GM10266 (cell line): ENCODE data around the gene MRPS35.
A peak's percentile ranks its signal among the peaks of the same experiment; 100 is the strongest.

Experiments
- DNase-seq: peaks from one replicate; pipeline ENCODE4 v3.0.0; 2012; ENCODE audit errors: extremely low spot score
- TF ChIP-seq, protein P1 (sequence below): IDR thresholded peaks from 2 replicates; pipeline ENCODE4 v1.5.1; 2012; ENCODE audit warnings: mild to moderate bottlenecking, low read depth; ENCODE audit not compliant: control insufficient read depth, insufficient read depth; ENCODE audit errors: missing control alignments

MRPS35 gene

DNA sequence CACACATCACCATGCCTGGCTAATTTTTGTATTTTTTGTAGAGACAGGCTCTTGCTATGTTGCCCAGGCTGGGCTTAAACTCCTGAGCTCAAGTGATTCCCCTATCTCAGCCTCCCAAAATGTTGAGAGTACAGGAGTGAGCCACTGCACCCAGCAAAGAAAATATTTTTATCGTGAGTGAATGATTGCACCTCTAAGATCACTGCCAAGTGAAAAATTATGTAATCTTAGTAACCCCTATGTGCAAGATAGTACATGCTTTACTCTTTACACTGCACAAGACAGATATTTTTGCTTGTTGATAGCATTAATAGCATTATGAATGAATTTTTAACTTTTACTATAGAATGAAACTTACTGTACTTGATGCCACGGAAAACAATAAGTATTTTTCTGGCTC, 3.4 kb upstream of the MRPS35 start:
- TF ChIP-seq, protein P1, sequence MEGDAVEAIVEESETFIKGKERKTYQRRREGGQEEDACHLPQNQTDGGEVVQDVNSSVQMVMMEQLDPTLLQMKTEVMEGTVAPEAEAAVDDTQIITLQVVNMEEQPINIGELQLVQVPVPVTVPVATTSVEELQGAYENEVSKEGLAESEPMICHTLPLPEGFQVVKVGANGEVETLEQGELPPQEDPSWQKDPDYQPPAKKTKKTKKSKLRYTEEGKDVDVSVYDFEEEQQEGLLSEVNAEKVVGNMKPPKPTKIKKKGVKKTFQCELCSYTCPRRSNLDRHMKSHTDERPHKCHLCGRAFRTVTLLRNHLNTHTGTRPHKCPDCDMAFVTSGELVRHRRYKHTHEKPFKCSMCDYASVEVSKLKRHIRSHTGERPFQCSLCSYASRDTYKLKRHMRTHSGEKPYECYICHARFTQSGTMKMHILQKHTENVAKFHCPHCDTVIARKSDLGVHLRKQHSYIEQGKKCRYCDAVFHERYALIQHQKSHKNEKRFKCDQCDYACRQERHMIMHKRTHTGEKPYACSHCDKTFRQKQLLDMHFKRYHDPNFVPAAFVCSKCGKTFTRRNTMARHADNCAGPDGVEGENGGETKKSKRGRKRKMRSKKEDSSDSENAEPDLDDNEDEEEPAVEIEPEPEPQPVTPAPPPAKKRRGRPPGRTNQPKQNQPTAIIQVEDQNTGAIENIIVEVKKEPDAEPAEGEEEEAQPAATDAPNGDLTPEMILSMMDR, result no peak
- DNase-seq, result no peak

DNA sequence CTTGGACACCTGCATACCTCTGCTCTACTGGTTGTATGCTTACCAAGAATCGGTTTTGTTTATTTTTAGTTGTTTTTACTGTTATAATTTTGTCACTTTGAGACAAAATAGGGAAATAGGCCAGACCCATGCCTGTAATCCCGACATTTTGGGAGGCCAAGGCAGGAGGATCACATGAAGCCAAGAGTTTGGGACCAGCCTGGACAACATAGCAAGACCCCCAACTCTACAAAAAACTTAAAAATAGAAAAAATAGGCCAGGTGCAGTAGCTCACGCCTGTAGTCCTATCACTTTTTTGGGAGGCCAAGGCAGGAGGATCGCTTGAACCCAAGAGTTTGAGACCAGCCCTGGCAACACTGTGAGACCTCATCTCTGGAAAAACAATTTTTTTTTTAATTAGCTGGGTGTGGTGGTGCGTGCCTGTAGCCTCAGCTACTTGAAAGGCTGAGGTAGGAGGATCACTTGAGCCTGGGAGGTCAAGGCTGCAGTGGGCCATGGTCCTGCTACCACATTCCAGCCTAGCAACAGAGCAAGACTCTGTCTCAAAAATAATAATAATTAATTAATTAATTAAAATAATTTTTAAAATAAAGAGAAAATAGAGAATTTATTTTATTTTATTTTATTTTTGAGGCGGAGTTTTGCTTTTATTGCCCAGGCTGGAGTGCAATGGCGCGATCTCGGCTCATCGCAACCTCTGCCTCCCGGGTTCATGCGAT, 1.3 kb upstream of the MRPS35 start:
- DNase-seq, result no peak
- TF ChIP-seq, protein P1, result no peak

GRCh38 chr12:27709932-27710591, 570 bp upstream of the MRPS35 start:
- no peak for DNase-seq
- TF ChIP-seq, protein P1, result no peak

DNA sequence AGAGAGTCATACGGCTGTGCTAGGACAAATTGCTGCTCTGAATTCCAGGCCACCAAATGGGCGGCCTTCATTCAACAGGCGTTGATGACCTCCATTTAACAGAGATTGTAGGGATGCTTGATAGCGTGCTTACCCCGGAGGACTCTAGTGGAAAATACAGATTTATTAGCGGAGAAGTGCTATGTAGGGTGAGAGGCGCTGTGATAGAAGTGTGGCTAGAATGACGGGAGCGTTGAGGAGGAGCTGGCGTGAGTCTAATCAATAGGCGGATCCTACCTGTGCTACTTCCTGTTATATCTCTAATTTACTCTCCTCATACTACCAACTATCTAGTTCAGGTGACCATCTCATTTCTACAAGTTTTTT, 668 bp downstream of the MRPS35 start:
- TF ChIP-seq, protein P1, result no peak
- DNase-seq, result peak; percentile 16

- TF ChIP-seq, protein P1, result no peak
- no peak for DNase-seq
Observed at GRCh38 chr12:27711967-27712366, 1.3 kb downstream of the MRPS35 start.

DNA sequence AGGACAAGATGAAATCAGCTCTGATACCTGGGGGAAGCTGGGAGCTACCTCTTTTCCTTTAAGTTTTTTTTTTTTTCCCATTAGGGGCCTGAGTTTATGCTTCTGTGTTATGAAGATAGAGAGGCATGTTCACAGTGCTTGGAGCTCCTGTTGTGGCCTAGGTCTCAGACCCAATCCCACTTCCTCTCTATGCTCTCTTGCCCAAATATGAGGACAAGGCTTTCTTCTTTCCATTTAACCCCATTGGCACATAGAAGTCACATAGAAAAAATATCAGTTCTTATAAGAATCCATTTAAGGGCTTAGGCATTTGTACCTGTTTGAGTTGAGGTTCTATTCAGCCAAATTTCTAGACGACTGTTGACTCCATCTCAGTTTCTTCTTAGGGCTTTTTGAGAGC, 12.6 kb downstream of the MRPS35 start:
- DNase-seq, result no peak
- TF ChIP-seq, protein P1, result no peak

DNA sequence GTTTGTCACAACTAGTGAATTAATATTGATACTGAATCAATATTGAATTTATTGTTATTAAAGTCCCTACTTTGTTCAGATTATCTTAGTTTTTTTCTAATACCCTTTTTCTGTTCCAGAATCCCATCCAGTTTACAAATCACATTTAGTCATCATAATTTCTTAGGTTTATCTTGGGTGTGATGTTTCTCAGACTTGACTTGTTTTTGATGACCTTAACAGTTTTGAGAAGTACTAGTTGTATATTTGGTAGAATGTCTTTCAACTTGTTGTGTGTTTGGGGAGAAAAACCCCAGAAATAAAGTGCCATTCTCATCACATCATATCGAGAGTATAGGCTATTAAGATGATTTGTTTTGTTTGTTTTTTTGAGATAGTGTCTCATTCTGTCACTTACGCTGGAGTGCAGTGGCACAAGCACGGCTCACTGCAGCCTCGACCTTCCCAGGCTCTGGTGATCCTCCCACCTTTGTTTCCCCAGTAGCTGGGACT, 19.5 kb downstream of the MRPS35 start:
- no peak for DNase-seq
- TF ChIP-seq, protein P1, result no peak
